Prostate gland (tissue), 2 donors: ENCODE measurements around the gene MYMK. TPM values are rescaled to one million over a fixed set of nuclear protein-coding genes. Genes with fewer than 3 reads are reported as not detected.

ENCODE experiments used
- DNase-seq: peaks from one replicate; pipeline ENCODE4 v3.0.0-alpha.2; 2019; ENCODE audit warnings: low spot score
- H3K27ac ChIP-seq, 2 donors: fragments of 200-600 bp; sonication (generic); 2 replicates each; pipeline ENCODE4 v1.5.1; 2017 to 2019
- H3K27me3 ChIP-seq: fragments of 200-600 bp; sonication (generic); replicated peaks from 2 replicates; pipeline ENCODE4 v1.5.1; 2019; ENCODE audit not compliant: insufficient read depth
- H3K36me3 ChIP-seq, 2 donors: fragments of 200-600 bp; sonication (generic); 1 replicate in 1 of 2; 2 replicates in 1 of 2; pipeline versions ENCODE4 v1.5.1 to v1.8.1; 2017 to 2019
- H3K4me1 ChIP-seq: fragments of 200-600 bp; sonication (generic); replicated peaks from 2 replicates; pipeline ENCODE4 v1.5.1; 2019
- H3K4me3 ChIP-seq, 2 donors: fragments of 200-600 bp; sonication (generic); 2 replicates each; pipeline ENCODE4 v1.5.1; 2017 to 2019
- H3K9me3 ChIP-seq: fragments of 200-600 bp; sonication (generic); 2 replicates; pipeline ENCODE4 v1.5.1; 2017
- POLR2A ChIP-seq: fragments of 450-650 bp; IDR thresholded peaks from one replicate; pipeline ENCODE4 v1.6.1; 2016; ENCODE audit warnings: antibody characterized with exemption, mild to moderate bottlenecking
- POLR2AphosphoS5 ChIP-seq: sonication (generic); formaldehyde crosslinking; IDR thresholded peaks from one replicate; pipeline ENCODE4 v1.6.1; 2017; ENCODE audit warnings: antibody characterized with exemption
- WGBS: methylation state at CpG from one replicate; pipeline ENCODE4 v1.1.5; 2018; 5-methylcytosine and 5-hydroxymethylcytosine counted together
- intact Hi-C: fragments of 100-400 bp; cut with DNase I; formaldehyde crosslinking; loops from one replicate; pipeline ENCODE4 v1.14.2; 2022
- total RNA-seq, 2 donors: library from RNA; depleted of rRNA; stranded (reverse); fragments of >200 nt; gene quantifications; one replicate each; pipeline ENCODE4 v1.1.0, GENCODE V29; 2016
- TF ChIP-seq, protein P1 (sequence below), 4 experiments: fragments of 200-600 bp in 2 of 4; fragments of 450-650 bp in 2 of 4; sonication (generic) in 2 of 4; IDR thresholded peaks; 1 replicate in 3 of 4; 2 replicates in 1 of 4; pipeline ENCODE4 v1.5.1; 2016 to 2019; ENCODE audit warnings: antibody characterized with exemption in 4 of 4, mild to moderate bottlenecking in 2 of 4, moderate library complexity in 2 of 4

MYMK gene
- total RNA-seq, 2 donors from 2014 or later, result not detected

DNA sequence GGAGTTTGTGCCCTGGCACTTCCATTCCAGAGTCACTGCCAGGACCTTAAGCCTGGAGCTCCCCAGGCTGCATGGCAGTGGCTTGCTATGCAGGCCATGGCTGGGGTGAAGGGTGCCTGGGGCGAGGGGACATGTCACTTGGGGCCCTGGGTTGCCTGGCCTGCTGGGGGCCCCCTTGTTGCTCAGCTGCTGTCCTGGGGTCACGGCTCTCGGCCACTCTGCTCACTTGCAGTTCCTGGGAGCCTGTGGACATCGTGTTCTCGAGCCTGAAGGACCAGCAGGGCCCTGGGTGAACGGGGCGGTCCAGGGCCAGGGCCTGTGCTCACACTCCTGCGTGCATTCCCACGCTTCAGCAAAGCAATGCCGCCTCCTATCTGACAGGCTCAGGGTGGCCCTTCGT is 31.3 kb downstream of the MYMK start:
- no peak overlapping the region for H3K4me3 ChIP-seq
- no peaks in the 10 kb centered on the region for H3K36me3 ChIP-seq
- WGBS, result 76% methylated on average over 11 of the region's 11 CpGs
- no peak for DNase-seq
- TF ChIP-seq POLR2A (no peak), POLR2AphosphoS5 (no peak)
- TF ChIP-seq, protein P1, sequence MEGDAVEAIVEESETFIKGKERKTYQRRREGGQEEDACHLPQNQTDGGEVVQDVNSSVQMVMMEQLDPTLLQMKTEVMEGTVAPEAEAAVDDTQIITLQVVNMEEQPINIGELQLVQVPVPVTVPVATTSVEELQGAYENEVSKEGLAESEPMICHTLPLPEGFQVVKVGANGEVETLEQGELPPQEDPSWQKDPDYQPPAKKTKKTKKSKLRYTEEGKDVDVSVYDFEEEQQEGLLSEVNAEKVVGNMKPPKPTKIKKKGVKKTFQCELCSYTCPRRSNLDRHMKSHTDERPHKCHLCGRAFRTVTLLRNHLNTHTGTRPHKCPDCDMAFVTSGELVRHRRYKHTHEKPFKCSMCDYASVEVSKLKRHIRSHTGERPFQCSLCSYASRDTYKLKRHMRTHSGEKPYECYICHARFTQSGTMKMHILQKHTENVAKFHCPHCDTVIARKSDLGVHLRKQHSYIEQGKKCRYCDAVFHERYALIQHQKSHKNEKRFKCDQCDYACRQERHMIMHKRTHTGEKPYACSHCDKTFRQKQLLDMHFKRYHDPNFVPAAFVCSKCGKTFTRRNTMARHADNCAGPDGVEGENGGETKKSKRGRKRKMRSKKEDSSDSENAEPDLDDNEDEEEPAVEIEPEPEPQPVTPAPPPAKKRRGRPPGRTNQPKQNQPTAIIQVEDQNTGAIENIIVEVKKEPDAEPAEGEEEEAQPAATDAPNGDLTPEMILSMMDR (IDR thresholded peaks at IDR 0.05), result no peak
- no peaks in the 10 kb centered on the region for H3K9me3 ChIP-seq
- intact Hi-C loops, result no loop called here
- no peaks in the 10 kb centered on the region for H3K4me1 ChIP-seq
- peaks cover 2% of the 10 kb centered on the region for H3K27me3 ChIP-seq
- no peak overlapping the region for H3K27ac ChIP-seq

DNA sequence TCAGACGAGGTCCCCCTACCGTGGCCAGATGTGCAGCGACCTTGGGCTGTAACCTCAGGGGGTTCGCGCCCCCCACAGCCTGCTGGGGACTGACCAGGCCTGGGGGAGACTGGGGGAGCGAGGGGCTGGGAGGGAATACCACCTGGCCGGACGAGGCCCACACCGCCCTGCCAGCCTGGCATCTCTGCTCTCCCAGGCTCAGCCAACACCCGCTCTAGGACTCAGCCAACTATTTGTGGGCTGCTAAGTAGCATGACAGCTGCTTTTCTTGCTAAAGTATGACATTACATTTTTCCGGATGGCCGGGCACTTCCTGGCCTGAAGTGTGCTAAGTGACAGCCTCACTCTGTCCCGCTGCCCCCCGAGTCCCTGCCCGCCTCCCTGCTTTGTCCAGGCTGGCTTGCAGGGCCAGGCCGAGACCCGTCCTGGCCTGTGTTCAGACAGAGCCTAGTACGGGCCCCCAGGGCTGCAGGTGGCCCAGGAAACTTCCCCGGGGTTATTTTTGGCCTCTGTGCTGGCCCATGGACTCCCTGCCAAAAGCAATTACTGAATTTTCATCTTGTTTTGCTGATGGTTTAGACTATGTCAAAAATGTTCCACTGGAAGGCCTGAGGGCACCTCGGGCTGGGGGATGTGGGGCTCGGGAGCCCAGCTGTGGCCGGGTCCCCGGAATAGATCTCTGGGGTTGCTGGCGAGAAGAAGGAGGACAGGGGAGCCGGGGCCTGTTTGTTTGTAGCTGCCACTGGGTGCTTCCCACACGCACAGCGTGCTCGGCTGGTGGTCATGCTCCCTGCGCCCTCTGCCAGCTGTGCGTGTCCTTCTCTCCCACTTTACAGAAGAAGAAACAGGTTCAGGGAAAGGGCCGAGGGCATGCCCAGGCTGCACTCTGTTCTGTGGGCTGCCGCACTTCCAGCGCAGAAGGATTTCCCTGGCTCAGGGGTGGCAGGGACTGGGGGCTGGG is 32.4 kb downstream of the MYMK start:
- Histone ChIP-seq H3K4me3 (no peak overlapping the region), H3K36me3 (no peaks in the 10 kb centered on the region), H3K9me3 (no peaks in the 10 kb centered on the region), H3K27me3 (peaks cover 2% of the 10 kb centered on the region), H3K27ac (peak overlapping the region; percentile 14 to 55), H3K4me1 (no peaks in the 10 kb centered on the region)
- DNase-seq, result no peak
- no peak for TF ChIP-seq POLR2AphosphoS5
- no peak for TF ChIP-seq POLR2A
- TF ChIP-seq, protein P1 (IDR thresholded peaks at IDR 0.05), result no peak
- 35% methylated on average over 28 of the region's 33 CpGs for WGBS
- intact Hi-C loops, result no loop called here

DNA sequence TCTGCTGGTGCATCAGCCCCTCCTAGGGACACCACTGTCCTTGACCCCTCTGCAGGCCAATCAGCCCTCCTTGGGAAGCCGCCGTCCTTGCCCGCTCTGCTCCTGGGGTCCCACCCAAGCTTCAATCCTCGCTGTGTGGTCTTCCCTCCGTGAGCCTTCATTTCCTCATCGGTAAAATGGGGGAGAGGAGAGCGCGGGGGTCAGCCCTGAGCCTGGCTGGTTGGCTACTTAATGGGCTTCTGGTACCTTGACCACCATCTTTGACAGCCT is 33.2 kb downstream of the MYMK start:
- 97% methylated on average over 8 of the region's 8 CpGs for WGBS
- Histone ChIP-seq H3K9me3 (no peaks in the 10 kb centered on the region), H3K4me3 (no peak overlapping the region), H3K36me3 (no peaks in the 10 kb centered on the region), H3K27ac (no peak overlapping the region), H3K27me3 (peaks cover 2% of the 10 kb centered on the region), H3K4me1 (no peaks in the 10 kb centered on the region)
- intact Hi-C loops, result no loop called here
- no peak for DNase-seq
- TF ChIP-seq, protein P1 (IDR thresholded peaks at IDR 0.05), result no peak
- TF ChIP-seq POLR2A (no peak), POLR2AphosphoS5 (no peak)

DNA sequence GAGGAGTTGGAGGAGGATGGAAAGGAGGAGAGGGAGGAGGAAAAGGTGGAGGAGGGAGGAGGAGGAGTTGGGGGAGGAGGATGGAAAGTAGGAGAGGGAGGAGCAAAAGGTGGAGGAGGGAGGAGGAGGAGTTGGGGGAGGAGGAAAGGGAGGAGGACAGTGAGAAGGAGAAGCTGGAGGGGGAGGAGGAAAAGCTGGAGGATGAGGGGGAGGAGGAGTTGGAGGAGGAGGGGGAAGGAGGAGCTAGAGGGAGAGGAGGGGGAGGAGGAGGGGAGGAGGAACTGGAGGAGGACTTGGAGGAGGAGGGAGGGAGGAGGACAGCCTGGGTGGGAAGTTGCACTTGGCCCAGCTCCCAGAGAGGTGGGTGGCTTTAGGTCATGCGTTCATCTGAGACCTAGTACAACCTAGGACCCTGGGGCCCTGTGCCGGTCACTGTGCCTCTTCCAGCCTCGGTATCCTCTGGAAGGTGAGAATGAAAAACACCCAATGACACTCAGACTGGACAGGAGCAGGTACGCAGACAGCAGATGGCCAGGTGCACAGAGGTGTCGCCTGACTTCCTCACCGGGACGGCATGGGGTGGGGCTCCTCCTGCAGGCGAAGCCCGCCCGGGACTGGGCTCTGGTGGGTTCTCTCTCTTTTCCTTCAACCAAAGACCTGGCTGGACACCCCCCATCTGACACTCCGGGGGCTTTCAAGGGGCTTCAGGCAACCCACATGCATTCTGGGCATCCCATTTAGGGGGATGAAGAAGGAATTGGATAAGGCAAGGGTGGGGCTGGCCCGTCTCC is 33.7 kb downstream of the MYMK start:
- TF ChIP-seq, protein P1 (IDR thresholded peaks at IDR 0.05), result no peak
- TF ChIP-seq POLR2A (no peak), POLR2AphosphoS5 (no peak)
- Histone ChIP-seq H3K27me3 (no peaks in the 10 kb centered on the region), H3K4me3 (no peak overlapping the region), H3K9me3 (no peaks in the 10 kb centered on the region), H3K27ac (no peak overlapping the region), H3K36me3 (no peaks in the 10 kb centered on the region), H3K4me1 (no peaks in the 10 kb centered on the region)
- 85% methylated on average over 11 of the region's 12 CpGs for WGBS
- no peak for DNase-seq
- intact Hi-C loops, result no loop called here
